IPS DF 6.9 (cell line): ENCODE results near the gene ZFX.
A peak's percentile ranks its signal among the peaks of the same experiment; 100 is the strongest.
"Not testable (repeated sequence)": the region's sequence is repeated elsewhere in the genome, so short reads cannot be mapped to it uniquely, and the experiment has no call there.

ENCODE experiments used
- DNase-seq: peaks from one replicate; pipeline ENCODE4 v3.0.0-alpha.2; 2013; ENCODE audit warnings: low read depth, low spot score
- H3K27ac ChIP-seq: one replicate; pipeline ENCODE4 v1.5.1; 2013; ENCODE audit warnings: low read length, control low read depth
- H3K27me3 ChIP-seq: 2 replicates; pipeline ENCODE4 v1.6.1; 2013; ENCODE audit warnings: mild to moderate bottlenecking, low read length; ENCODE audit not compliant: control insufficient read depth, insufficient read depth
- H3K36me3 ChIP-seq: 2 replicates; pipeline ENCODE4 v1.6.1; 2013; ENCODE audit warnings: low read length; ENCODE audit not compliant: control insufficient read depth, insufficient read depth
- H3K4me1 ChIP-seq: 2 replicates; pipeline ENCODE4 v1.6.1; 2013; ENCODE audit warnings: low read length; ENCODE audit not compliant: control insufficient read depth, insufficient read depth
- H3K4me3 ChIP-seq: 2 replicates; pipeline ENCODE4 v1.5.1; 2013; ENCODE audit warnings: mild to moderate bottlenecking, low read length
- H3K9me3 ChIP-seq: 2 replicates; pipeline ENCODE4 v1.6.1; 2013; ENCODE audit warnings: low read length, inconsistent platforms; ENCODE audit not compliant: control insufficient read depth, insufficient read depth
- WGBS: extraction: QIAGEN DNeasy Blood & Tissue Kit; methylation state at CpG from one replicate; pipeline ENCODE4 v1.1.7; 2013; ENCODE audit warnings: mixed read lengths, missing lambda C conversion rate; ENCODE audit not compliant: insufficient read length, insufficient coverage; 5-methylcytosine and 5-hydroxymethylcytosine counted together

ZFX gene

GRCh38 chrX:24143982-24144381 is 5.5 kb upstream of the ZFX start:
- not testable (repeated sequence) for H3K4me3 ChIP-seq, H3K4me1 ChIP-seq, H3K36me3 ChIP-seq, H3K27ac ChIP-seq, H3K27me3 ChIP-seq, DNase-seq, H3K9me3 ChIP-seq
- WGBS: no CpG with 5 or more reads among the region's 6 CpGs

- no peaks in the 10 kb centered on the region for H3K4me1 ChIP-seq
- no CpG with 5 or more reads among the region's 6 CpGs for WGBS
Observed at GRCh38 chrX:24144528-24144927, 5.0 kb upstream of the ZFX start.

GRCh38 chrX:24145303-24146186 is 4.0 kb upstream of the ZFX start:
- H3K9me3 ChIP-seq: no peaks in the 10 kb centered on the region
- no peak for DNase-seq
- H3K4me3 ChIP-seq: no peak overlapping the region
- H3K27ac ChIP-seq: no peak overlapping the region
- no peaks in the 10 kb centered on the region for H3K36me3 ChIP-seq
- WGBS: no CpG with 5 or more reads among the region's 4 CpGs
- no peaks in the 10 kb centered on the region for H3K27me3 ChIP-seq
- no peaks in the 10 kb centered on the region for H3K4me1 ChIP-seq

More at GRCh38 chrX:24144528-24144927, 5.0 kb upstream of the ZFX start:
- Histone ChIP-seq H3K27ac (no peak overlapping the region), H3K9me3 (no peaks in the 10 kb centered on the region), H3K27me3 (no peaks in the 10 kb centered on the region), H3K4me3 (no peak overlapping the region), H3K36me3 (no peaks in the 10 kb centered on the region)
- no peak for DNase-seq

DNA sequence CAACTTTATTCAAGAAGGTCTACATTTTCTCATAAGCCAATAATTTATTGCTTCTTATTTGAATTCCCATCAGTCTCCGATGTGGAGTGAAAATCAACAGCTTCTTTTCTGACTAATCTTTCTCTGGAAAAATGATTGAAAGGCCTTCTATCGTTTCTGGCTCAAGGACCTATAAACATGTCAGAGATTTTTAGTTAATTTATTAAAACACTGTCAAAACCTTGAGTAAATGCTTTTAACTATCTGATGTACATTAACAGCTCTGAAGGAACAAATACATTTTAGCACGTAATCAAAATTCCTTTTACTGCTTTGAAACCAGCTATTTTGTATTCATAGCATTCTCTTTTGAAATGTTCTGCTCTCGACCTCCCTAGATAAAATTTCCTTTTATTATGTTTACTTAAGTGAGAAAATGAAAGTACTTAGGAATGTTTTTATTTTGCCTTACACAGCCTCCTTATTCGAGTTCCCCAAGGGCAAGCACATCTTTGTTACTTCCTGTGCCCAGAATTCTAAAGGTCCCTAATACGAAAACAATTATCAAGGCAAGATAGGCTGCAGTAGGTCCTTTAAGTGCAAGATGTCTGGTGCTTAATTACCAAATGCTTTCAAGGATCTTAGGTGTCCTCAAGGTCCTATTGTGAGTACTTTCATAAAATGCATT is 3.1 kb upstream of the ZFX start:
- H3K9me3 ChIP-seq: no peaks in the 10 kb centered on the region
- no peak overlapping the region for H3K4me3 ChIP-seq
- no peaks in the 10 kb centered on the region for H3K36me3 ChIP-seq
- no peaks in the 10 kb centered on the region for H3K27me3 ChIP-seq
- no peaks in the 10 kb centered on the region for H3K4me1 ChIP-seq
- no CpG with 5 or more reads among the region's 6 CpGs for WGBS
- no peak overlapping the region for H3K27ac ChIP-seq
- no peak for DNase-seq

DNA sequence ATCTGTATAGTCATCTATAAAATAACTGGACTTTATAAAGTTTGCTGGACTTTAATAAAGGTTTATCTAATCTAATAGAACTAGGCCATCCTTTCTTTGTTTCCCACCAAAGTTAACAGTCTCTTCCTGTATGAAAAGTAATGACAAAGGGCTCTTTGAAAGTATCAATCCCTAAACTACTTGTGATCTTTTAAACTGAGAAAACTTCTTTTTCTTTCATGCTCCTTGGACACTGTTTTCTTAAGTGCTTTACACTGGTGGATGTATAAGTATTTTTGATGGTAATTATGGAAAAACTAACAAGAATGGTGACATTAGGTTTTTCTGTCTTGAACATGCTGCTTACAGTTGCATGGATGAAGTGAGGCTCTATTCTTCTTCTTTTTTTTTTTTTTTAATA is 2.4 kb upstream of the ZFX start:
- Histone ChIP-seq H3K27me3 (no peaks in the 10 kb centered on the region), H3K4me3 (no peak overlapping the region), H3K4me1 (no peaks in the 10 kb centered on the region), H3K27ac (no peak overlapping the region), H3K9me3 (no peaks in the 10 kb centered on the region), H3K36me3 (no peaks in the 10 kb centered on the region)
- DNase-seq: no peak

DNA sequence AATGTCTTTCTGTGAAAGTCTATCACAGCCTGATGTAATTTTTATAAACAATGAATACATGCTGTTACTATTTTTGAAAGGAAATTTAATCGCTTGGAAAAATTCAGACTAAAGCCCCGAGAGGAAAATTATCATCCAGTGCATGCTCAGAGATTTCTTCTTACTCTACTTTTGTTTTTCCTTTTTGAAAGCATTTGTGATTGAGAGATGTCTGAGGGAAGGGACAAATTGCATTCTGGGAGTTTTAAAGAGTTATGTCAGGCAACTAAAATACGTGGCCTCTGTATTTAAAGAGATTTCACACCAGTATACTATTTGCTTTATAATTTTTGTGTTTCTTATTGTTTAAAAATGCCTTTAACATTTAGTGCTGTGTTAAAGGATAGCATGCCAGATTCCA is 1.4 kb upstream of the ZFX start:
- no CpG with 5 or more reads among the region's 3 CpGs for WGBS
- Histone ChIP-seq H3K27ac (no peak overlapping the region), H3K4me3 (no peak overlapping the region)

GRCh38 chrX:24148535-24149350 is 786 bp upstream of the ZFX start:
- H3K4me1 ChIP-seq: no peaks in the 10 kb centered on the region
- no peaks in the 10 kb centered on the region for H3K36me3 ChIP-seq
- no peaks in the 10 kb centered on the region for H3K9me3 ChIP-seq
- no peaks in the 10 kb centered on the region for H3K27me3 ChIP-seq
- no peak overlapping the region for H3K27ac ChIP-seq
- WGBS: no CpG with 5 or more reads among the region's 35 CpGs
- no peak for DNase-seq
- H3K4me3 ChIP-seq: peak overlapping the region; percentile 42; the same call in 1 of the 2 replicates

More for the DNA sequence above, 1.4 kb upstream of the ZFX start:
- H3K4me1 ChIP-seq: no peaks in the 10 kb centered on the region
- no peak for DNase-seq
- no peaks in the 10 kb centered on the region for H3K27me3 ChIP-seq
- no peaks in the 10 kb centered on the region for H3K36me3 ChIP-seq
- no peaks in the 10 kb centered on the region for H3K9me3 ChIP-seq

DNA sequence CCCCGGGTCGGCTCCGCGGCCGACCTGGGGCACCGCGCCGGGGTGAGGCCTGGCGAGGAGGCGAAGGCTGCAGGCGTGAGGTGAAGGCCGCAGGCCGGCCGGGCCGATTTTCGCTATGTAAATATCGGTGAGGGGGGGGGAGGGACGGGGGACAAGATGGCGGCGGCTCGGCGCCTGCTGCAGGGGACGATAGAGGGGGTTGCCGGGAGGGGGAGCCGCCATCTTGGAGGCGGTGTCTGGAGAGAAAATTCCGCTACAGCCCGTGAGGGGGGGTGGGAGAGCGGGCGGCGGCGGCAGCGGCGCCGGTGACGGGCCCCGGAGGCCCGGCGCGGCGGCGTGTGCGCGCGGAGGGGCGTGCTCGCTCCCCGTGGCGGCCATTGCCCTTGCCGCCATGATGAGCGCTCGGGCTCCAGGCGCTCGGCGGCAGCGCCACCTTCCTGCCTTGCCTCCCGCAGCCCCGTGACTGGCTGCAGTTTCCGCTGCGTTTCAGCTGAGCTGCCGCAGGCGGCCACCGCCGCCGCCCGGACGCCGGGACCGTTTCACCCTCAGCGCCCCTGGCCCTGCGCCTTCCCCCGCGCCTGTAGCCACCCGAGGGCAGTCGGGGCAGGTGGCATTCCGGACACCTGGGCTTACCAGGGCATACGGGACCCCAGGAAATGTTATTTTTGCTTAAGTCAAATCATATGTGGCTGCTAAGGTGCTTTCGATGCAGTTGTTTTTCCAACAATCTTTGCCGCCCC is 692 bp downstream of the ZFX start:
- H3K4me1 ChIP-seq: no peaks in the 10 kb centered on the region
- H3K4me3 ChIP-seq: peak overlapping the region; percentile 42; the same call in 1 of the 2 replicates
- H3K27me3 ChIP-seq: no peaks in the 10 kb centered on the region
- H3K9me3 ChIP-seq: no peaks in the 10 kb centered on the region
- H3K27ac ChIP-seq: no peak overlapping the region
- no peaks in the 10 kb centered on the region for H3K36me3 ChIP-seq
- no peak for DNase-seq
- WGBS: no CpG with 5 or more reads among the region's 79 CpGs

- Histone ChIP-seq H3K27ac (no peak overlapping the region), H3K9me3 (no peaks in the 10 kb centered on the region), H3K36me3 (no peaks in the 10 kb centered on the region), H3K27me3 (no peaks in the 10 kb centered on the region), H3K4me3 (peak overlapping the region; percentile 42; the same call in 1 of the 2 replicates), H3K4me1 (no peaks in the 10 kb centered on the region)
- DNase-seq: no peak
- WGBS: no CpG with 5 or more reads among the region's 10 CpGs
Observed at GRCh38 chrX:24150898-24151297, 1.4 kb downstream of the ZFX start.

- H3K36me3 ChIP-seq: no peaks in the 10 kb centered on the region
- H3K4me3 ChIP-seq: no peak overlapping the region; the same call in 1 of the 2 replicates
- no peak overlapping the region for H3K27ac ChIP-seq
- no peak for DNase-seq
- no CpG with 5 or more reads among the region's 8 CpGs for WGBS
- no peaks in the 10 kb centered on the region for H3K4me1 ChIP-seq
- no peaks in the 10 kb centered on the region for H3K27me3 ChIP-seq
- no peaks in the 10 kb centered on the region for H3K9me3 ChIP-seq
Observed at GRCh38 chrX:24151513-24151912, 2.0 kb downstream of the ZFX start.
